GM12878 (cell line): ENCODE measurements around the gene TMC5. TPM values are rescaled to one million over a fixed set of nuclear protein-coding genes. Genes with fewer than 3 reads are reported as not detected.

ENCODE experiments used
- ATAC-seq: fragments of 200-7000 bp; cut with Tn5 transposase; 3 replicates; pipeline ENCODE4 v1.9.1; 2020; ENCODE audit warnings: mild to moderate bottlenecking, moderate library complexity
- BruUV-seq: library from RNA; stranded (reverse); fragments of 400-500 nt; replicated peaks from 2 replicates; lab custom pipeline; 2021; lab: Mats Ljungman, UMichigan
- CTCF ChIA-PET: fragments of 300-600 bp; sonication (Branson Sonifier 250); formaldehyde crosslinking; extraction: SDS; loops from one replicate; lab custom pipeline; 2021; ENCODE audit warnings: inconsistent platforms; lab: Yijun Ruan, JAX
- POLR2A ChIA-PET: fragments of 350-600 bp; formaldehyde crosslinking; extraction: SDS; loops from one replicate; lab custom pipeline; 2021; ENCODE audit warnings: inconsistent platforms; lab: Charles Lee
- RAD21 ChIA-PET: fragments of 300-600 bp; sonication (Branson Sonifier 250); formaldehyde crosslinking; loops from one replicate; lab custom pipeline; 2023; ENCODE audit warnings: antibody characterized with exemption; ENCODE audit not compliant: unreplicated experiment; lab: Charles Lee
- SMC1A ChIA-PET: fragments of 300-600 bp; sonication (Branson Sonifier 250); formaldehyde crosslinking; loops from one replicate; lab custom pipeline; 2023; ENCODE audit not compliant: unreplicated experiment, uncharacterized antibody; lab: Charles Lee
- DNase-seq: peaks from one replicate; pipeline ENCODE4 v3.0.0-alpha.2; 2011; ENCODE audit warnings: low read depth, low spot score
- FAIRE-seq: peaks from 3 replicates; lab custom pipeline; 2011; peaks lifted over from hg19 to GRCh38; lab: Jason Lieb, UNC
- H2AFZ ChIP-seq: 2 replicates; pipeline ENCODE4 v1.6.0; 2011; ENCODE audit warnings: low read depth, low read length, control low read depth; ENCODE audit not compliant: control insufficient read depth
- H3K27ac ChIP-seq: 2 replicates; pipeline ENCODE4 v1.5.1; 2011; ENCODE audit warnings: control low read depth; ENCODE audit not compliant: control insufficient read depth, insufficient read depth
- H3K27me3 ChIP-seq, 2 experiments: replicated peaks in 1 of 2; 2 replicates each; pipeline versions ENCODE4 v1.6.0 to v1.6.1; 2011; ENCODE audit warnings: low read length in 1 of 2; ENCODE audit not compliant: control insufficient read depth in 2 of 2, insufficient read depth in 2 of 2
- H3K36me3 ChIP-seq, 2 experiments: 2 replicates each; pipeline ENCODE4 v1.5.1; 2011; ENCODE audit warnings: low read length in 1 of 2; ENCODE audit not compliant: control insufficient read depth in 2 of 2, insufficient read depth in 2 of 2
- H3K4me1 ChIP-seq: 2 replicates; pipeline ENCODE4 v1.6.1; 2011; ENCODE audit warnings: mild to moderate bottlenecking, low read length, moderate library complexity, mixed read lengths; ENCODE audit not compliant: control insufficient read depth, insufficient read depth
- H3K4me2 ChIP-seq: 2 replicates; pipeline ENCODE4 v1.6.0; 2011; ENCODE audit warnings: control low read depth; ENCODE audit not compliant: control insufficient read depth, insufficient read depth
- H3K4me3 ChIP-seq: fragments of 200-600 bp; sonication (generic); 2 replicates; pipeline ENCODE4 v1.5.1; 2016
- H3K79me2 ChIP-seq: 2 replicates; pipeline ENCODE4 v1.6.0; 2011; ENCODE audit warnings: low read length; ENCODE audit not compliant: control insufficient read depth, insufficient read depth
- H3K9ac ChIP-seq: 2 replicates; pipeline ENCODE4 v1.8.0; 2011; ENCODE audit warnings: low read length, control low read depth, mixed read lengths; ENCODE audit not compliant: control insufficient read depth, insufficient read depth
- H3K9me3 ChIP-seq: replicated peaks from 3 replicates; pipeline ENCODE4 v1.5.1; 2011; ENCODE audit warnings: mild to moderate bottlenecking, low read length; ENCODE audit not compliant: control insufficient read depth, insufficient read depth
- H4K20me1 ChIP-seq: 2 replicates; pipeline ENCODE4 v1.6.0; 2011; ENCODE audit not compliant: control insufficient read depth, insufficient read depth
- ASH2L ChIP-seq: fragments of 300-600, 200-600 bp; sonication (generic); IDR thresholded peaks from 2 replicates; pipeline ENCODE4 v1.6.1; 2017; ENCODE audit warnings: low read depth, mild to moderate bottlenecking, borderline replicate concordance
- CBFB ChIP-seq: IDR thresholded peaks from 2 replicates; pipeline ENCODE4 v1.6.1; 2016; ENCODE audit warnings: antibody characterized with exemption, low read depth
- CEBPB ChIP-seq, 2 experiments: fragments of 150-350 bp in 1 of 2; IDR thresholded peaks; 2 replicates each; pipeline ENCODE4 v1.6.1; 2012 to 2014; ENCODE audit warnings: low read depth in 2 of 2, low read length in 2 of 2, borderline replicate concordance in 1 of 2, inconsistent platforms in 1 of 2
- CHD2 ChIP-seq: IDR thresholded peaks from 2 replicates; pipeline ENCODE4 v1.6.1; 2011; ENCODE audit warnings: low read depth, low read length, improper control_type of control experiment, borderline replicate concordance
- CHD4 ChIP-seq: fragments of 200-600 bp; sonication (generic); IDR thresholded peaks from 2 replicates; pipeline ENCODE4 v1.6.1; 2016; ENCODE audit warnings: mild to moderate bottlenecking
- CREB1 ChIP-seq: IDR thresholded peaks from 2 replicates; pipeline ENCODE4 v1.6.1; 2012; ENCODE audit warnings: low read depth, mild to moderate bottlenecking, inconsistent platforms
- MYB ChIP-seq: fragments of 150-350 bp; IDR thresholded peaks from 2 replicates; pipeline ENCODE4 v1.6.1; 2014; ENCODE audit warnings: mild to moderate bottlenecking, low read depth, low read length, borderline replicate concordance
- NFYA ChIP-seq: IDR thresholded peaks from 2 replicates; pipeline ENCODE4 v1.6.1; 2011; ENCODE audit warnings: low read depth, mild to moderate bottlenecking, low read length, improper control_type of control experiment, borderline replicate concordance
- POLR2AphosphoS2 ChIP-seq: IDR thresholded peaks from 2 replicates; pipeline ENCODE4 v1.6.1; 2011; ENCODE audit warnings: low read depth, mild to moderate bottlenecking, low read length, improper control_type of control experiment, moderate library complexity
- RUNX3 ChIP-seq: IDR thresholded peaks from 2 replicates; pipeline ENCODE4 v1.6.1; 2012; ENCODE audit warnings: low read length, inconsistent platforms
- SMARCA5 ChIP-seq: fragments of 450-650 bp; IDR thresholded peaks from 2 replicates; pipeline ENCODE4 v1.6.1; 2017; ENCODE audit warnings: mild to moderate bottlenecking
- SRF ChIP-seq, 2 experiments: IDR thresholded peaks; 2 replicates each; pipeline ENCODE4 v1.6.1; 2011; ENCODE audit warnings: low read depth in 2 of 2, low read length in 2 of 2, mild to moderate bottlenecking in 1 of 2, moderate library complexity in 1 of 2
- WGBS: methylation state at CpG from one replicate; pipeline ENCODE4 v1.1.6; 2016; ENCODE audit warnings: low lambda C conversion rate; ENCODE audit not compliant: insufficient replicate concordance, insufficient coverage; ENCODE audit errors: missing lambda C conversion rate; 5-methylcytosine and 5-hydroxymethylcytosine counted together
- in situ Hi-C: fragments of 300-500 bp; cut with MboI; formaldehyde crosslinking; loops from 9 replicates; pipeline ENCODE4 v1.14.3; 2018; ENCODE audit warnings: mixed read lengths
- intact Hi-C: fragments of 100-400 bp; cut with micrococcal nuclease; formaldehyde crosslinking; loops from one replicate; pipeline ENCODE4 v1.14.2; 2022; ENCODE audit not compliant: unreplicated experiment
- polyA plus RNA-seq, 11 experiments: library from polyadenylated mRNA; depleted of rRNA in 4 of 11; unstranded in 6 of 11; stranded (reverse) in 5 of 11; fragments of >200 nt; fragmentation: Nextera tagmentation in 4 of 11; fragmentation: Illumina TruSeq in 1 of 11; extraction: Ambion mirVana in 4 of 11; extraction: Trizol in 1 of 11; gene quantifications; 1 replicate in 1 of 11; 2 replicates in 10 of 11; pipeline versions ENCODE4 v1.2.1 to v1.2.3, GENCODE V29; 2011 to 2016; ENCODE audit warnings: inconsistent platforms in 2 of 11, missing spikeins in 2 of 11, low read depth in 1 of 11
- total RNA-seq, 4 experiments: library from RNA; depleted of rRNA in 3 of 4; stranded (reverse); fragments of >200 nt in 3 of 4; fragmentation: Illumina TruSeq in 1 of 4; extraction: Trizol in 1 of 4; gene quantifications; 2 replicates each; pipeline versions ENCODE4 v1.2.1 to v1.2.3, GENCODE V29; 2013 to 2021
- TF ChIP-seq, protein P1 (sequence below): IDR thresholded peaks from 2 replicates; pipeline ENCODE4 v1.6.1; 2012; ENCODE audit warnings: low read depth, low read length, improper control_type of control experiment

TMC5 gene
- total and polyA plus RNA-seq, 10 of the 15 experiments (the other 5 are each of a cell fraction or from before 2014, with no cell fraction given), result 0.01 to 0.10 (median 0.07) TPM; not detected in 5

DNA sequence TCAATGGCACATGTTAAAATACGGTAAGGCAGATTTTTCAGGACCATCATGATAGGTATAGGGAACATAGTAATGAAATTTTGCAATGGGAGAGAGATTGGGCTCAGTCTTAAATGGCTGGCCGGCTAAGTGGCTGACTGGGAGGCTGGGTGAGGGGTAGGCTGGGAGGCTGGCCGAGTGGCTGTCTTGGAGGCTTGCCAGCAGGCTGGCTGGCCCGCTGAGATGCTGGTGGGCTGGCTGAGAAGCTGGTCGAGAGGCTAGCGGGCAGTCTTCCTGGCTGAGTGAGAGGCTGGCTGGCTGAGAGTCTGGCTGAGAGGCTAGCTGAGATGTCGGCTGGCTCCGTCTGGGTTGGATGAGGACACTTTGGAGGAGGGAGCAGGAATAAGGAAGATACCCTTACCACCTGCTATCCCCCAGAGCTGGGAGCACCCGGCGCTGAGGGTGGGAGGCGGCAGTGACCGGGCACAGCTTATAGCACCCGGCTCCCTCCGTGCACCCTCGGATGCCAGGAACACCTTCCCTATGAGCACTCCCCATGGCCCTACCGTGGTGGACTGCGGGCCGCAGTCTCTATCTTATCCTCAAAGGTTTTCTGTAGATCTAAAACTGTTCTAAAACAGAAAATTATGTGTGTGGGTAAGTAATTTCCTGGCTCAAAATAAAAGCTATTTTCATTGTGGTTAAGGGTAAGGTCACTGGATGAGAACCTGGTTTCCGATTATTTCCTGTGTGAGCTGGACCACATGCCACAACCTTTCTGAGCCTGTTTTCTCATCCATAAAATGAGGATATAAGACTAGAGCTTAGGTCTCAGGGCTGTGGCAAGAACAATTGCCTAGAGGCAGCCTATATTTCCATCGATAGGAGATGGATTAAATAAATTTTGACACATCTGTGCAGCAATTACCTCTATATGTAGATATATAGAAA, 34.5 kb upstream of the TMC5 start:
- H3K36me3 ChIP-seq, result no peaks in the 10 kb centered on the region
- in situ Hi-C loops (no loop called here), intact Hi-C loops (no loop called here)
- H3K9me3 ChIP-seq, result no peaks in the 10 kb centered on the region
- TF ChIP-seq CREB1, result no peak
- TF ChIP-seq RUNX3, result peak; percentile 19; the same call in 1 of the 2 replicates
- no peak for TF ChIP-seq NFYA
- RAD21 ChIA-PET, result no interaction called here
- H3K79me2 ChIP-seq, result no peaks in the 10 kb centered on the region
- CTCF ChIA-PET, result interaction anchor here (0.6 to 1.5 kb wide), 4 partner anchors 119 to 358 kb away, joined by 3 to 4 read pairs (median 4); no protein-coding TSS in a partner anchor
- no peak overlapping the region for H3K27ac ChIP-seq
- DNase-seq (no peak), FAIRE-seq (no peak), ATAC-seq (no peak)
- peaks cover 3% of the 10 kb centered on the region; the same call in 1 of the 2 replicates for H3K4me1 ChIP-seq
- H2AFZ ChIP-seq, result no peak overlapping the region
- no TSS peak for BruUV-seq
- H3K27me3 ChIP-seq, result no peaks in the 10 kb centered on the region; a peak in 1 of 4 replicates
- SMC1A ChIA-PET, result interaction anchor here (1.2 kb wide), 1 partner anchor 120 kb away, joined by 4 read pairs; no protein-coding TSS in a partner anchor
- H3K4me2 ChIP-seq, result no peak overlapping the region
- POLR2A ChIA-PET, result no interaction called here
- 40% methylated on average over 15 of the region's 20 CpGs for WGBS
- no peaks in the 10 kb centered on the region for H4K20me1 ChIP-seq
- no peak overlapping the region for H3K4me3 ChIP-seq
- no peak overlapping the region for H3K9ac ChIP-seq

DNA sequence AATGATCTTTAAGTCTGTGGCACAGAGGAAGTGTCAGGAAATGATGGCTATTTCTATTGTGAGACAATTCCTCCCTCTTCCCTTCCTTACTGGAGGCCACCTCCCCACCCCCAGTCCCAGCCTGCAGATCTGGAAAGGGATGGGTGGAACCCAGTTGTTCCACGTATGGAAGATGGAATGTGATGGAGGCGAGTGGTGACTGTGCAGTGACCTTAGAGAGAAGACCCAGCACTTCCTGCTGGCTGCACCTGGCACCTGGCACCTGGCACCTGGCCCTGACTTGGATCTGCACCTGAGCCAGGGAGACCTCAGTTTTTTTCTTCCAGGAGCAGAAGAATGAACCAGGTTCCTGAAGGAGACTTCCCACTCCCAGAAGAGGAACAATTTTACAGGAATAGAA, 33.0 kb upstream of the TMC5 start:
- Histone ChIP-seq H3K79me2 (no peaks in the 10 kb centered on the region), H4K20me1 (no peaks in the 10 kb centered on the region), H2AFZ (no peak overlapping the region), H3K27me3 (no peaks in the 10 kb centered on the region; a peak in 1 of 4 replicates), H3K27ac (no peak overlapping the region), H3K4me3 (no peak overlapping the region), H3K4me2 (no peak overlapping the region), H3K4me1 (peaks cover 3% of the 10 kb centered on the region; the same call in 1 of the 2 replicates), H3K36me3 (no peaks in the 10 kb centered on the region), H3K9me3 (no peaks in the 10 kb centered on the region), H3K9ac (no peak overlapping the region)
- WGBS, result 5% methylated on average over 2 of the region's 2 CpGs
- DNase-seq (no peak), ATAC-seq (no peak), FAIRE-seq (no peak)
- CTCF ChIA-PET, result no interaction called here
- RAD21 ChIA-PET, result no interaction called here
- intact Hi-C loops, result no loop called here
- no peak for TF ChIP-seq CHD2
- TF ChIP-seq CEBPB (IDR thresholded peaks at IDR 0.05; ENCODE audit: borderline replicate concordance in 1 of 2, low read depth in 2 of 2, low read length in 2 of 2), result no peak
- no peak for TF ChIP-seq CBFB
- no peak for TF ChIP-seq POLR2AphosphoS2
- TF ChIP-seq, protein P1, sequence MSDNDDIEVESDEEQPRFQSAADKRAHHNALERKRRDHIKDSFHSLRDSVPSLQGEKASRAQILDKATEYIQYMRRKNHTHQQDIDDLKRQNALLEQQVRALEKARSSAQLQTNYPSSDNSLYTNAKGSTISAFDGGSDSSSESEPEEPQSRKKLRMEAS, result no peak
- no peak for TF ChIP-seq SMARCA5
- TF ChIP-seq MYB, result no peak
- no peak for TF ChIP-seq CHD4
- TF ChIP-seq ASH2L, result no peak
- TF ChIP-seq SRF (IDR thresholded peaks at IDR 0.05; ENCODE audit: low read depth in 2 of 2, low read length in 2 of 2), result no peak
- POLR2A ChIA-PET, result no interaction called here
- BruUV-seq, result no TSS peak
- in situ Hi-C loops, result no loop called here
- SMC1A ChIA-PET, result no interaction called here
